Bronchial epithelial cell (primary cell): Measurements from ENCODE around the gene SPATA13. TPM values are rescaled to one million over a fixed set of nuclear protein-coding genes. Genes with fewer than 3 reads are reported as not detected.

Experiments
- DNase-seq: peaks from one replicate; pipeline ENCODE4 v3.0.0-alpha.2; 2010; ENCODE audit warnings: low read depth
- FAIRE-seq: peaks from 2 replicates; lab custom pipeline; 2011; peaks lifted over from hg19 to GRCh38; lab: Jason Lieb, UNC
- H3K27me3 ChIP-seq: 2 replicates; pipeline ENCODE4 v1.5.1; 2011; ENCODE audit warnings: low read length; ENCODE audit not compliant: control insufficient read depth, insufficient read depth
- H3K36me3 ChIP-seq: 2 replicates; pipeline ENCODE4 v1.5.1; 2011; ENCODE audit warnings: low read length; ENCODE audit not compliant: control insufficient read depth, insufficient read depth
- H3K4me3 ChIP-seq: 2 replicates; pipeline ENCODE4 v1.5.1; 2011; ENCODE audit warnings: mild to moderate bottlenecking, low read depth, low read length, control low read depth
- CTCF ChIP-seq: IDR thresholded peaks from 2 replicates; pipeline ENCODE4 v1.5.1; 2011; ENCODE audit warnings: mild to moderate bottlenecking, moderate library complexity, low read length, control low read depth, inconsistent platforms; ENCODE audit not compliant: insufficient read depth, severe bottlenecking
- total RNA-seq: library from RNA; depleted of rRNA; stranded (reverse); fragments of >200 nt; gene quantifications from 2 replicates; pipeline ENCODE4 v1.2.1, GENCODE V29; 2014

The SPATA13 gene
- total RNA-seq, 1 donor from 2014 or later, result 2.1 TPM

GRCh38 chr13:24299488-24300114 is 139.1 kb downstream of the SPATA13 start:
- Histone ChIP-seq H3K27me3 (no peaks in the 10 kb centered on the region), H3K4me3 (no peak overlapping the region), H3K36me3 (peaks cover 1% of the 10 kb centered on the region)
- no peak for TF ChIP-seq CTCF
- FAIRE-seq, result peak; percentile 13
- DNase-seq, result no peak

- DNase-seq (no peak), FAIRE-seq (no peak)
- no peaks in the 10 kb centered on the region for H3K27me3 ChIP-seq
- no peak for TF ChIP-seq CTCF
- H3K4me3 ChIP-seq, result no peak overlapping the region
- H3K36me3 ChIP-seq, result peaks cover 1% of the 10 kb centered on the region
These were observed 140.9 kb downstream of the SPATA13 start for GRCh38 chr13:24301434-24301833.

DNA sequence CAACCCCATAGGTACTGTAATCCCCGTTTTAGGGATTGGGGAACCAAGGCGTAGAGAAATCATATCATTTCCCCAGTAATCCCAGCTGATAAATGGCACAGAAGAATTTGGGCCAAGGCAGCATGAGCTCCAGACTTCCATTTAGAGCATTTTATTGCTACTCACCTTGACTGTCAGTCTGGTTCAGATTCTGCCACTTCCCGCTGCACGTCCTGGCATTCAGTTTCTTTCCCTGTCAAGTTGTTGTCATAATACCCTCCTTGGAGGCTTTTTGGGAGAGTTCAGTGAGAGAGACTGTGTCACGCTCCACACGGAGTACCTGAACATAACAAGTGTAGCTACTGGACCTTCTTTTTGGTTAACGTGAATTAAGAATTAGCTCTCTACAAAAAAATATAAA is 141.4 kb downstream of the SPATA13 start:
- Histone ChIP-seq H3K27me3 (no peaks in the 10 kb centered on the region), H3K4me3 (no peak overlapping the region), H3K36me3 (peaks cover 1% of the 10 kb centered on the region)
- TF ChIP-seq CTCF, result no peak
- DNase-seq, result no peak
- no peak for FAIRE-seq

- DNase-seq, result no peak
- no peak for TF ChIP-seq CTCF
- FAIRE-seq, result peak; percentile 68
- Histone ChIP-seq H3K4me3 (no peak overlapping the region), H3K27me3 (no peaks in the 10 kb centered on the region), H3K36me3 (no peaks in the 10 kb centered on the region)
These were observed 144.1 kb downstream of the SPATA13 start for GRCh38 chr13:24304620-24305019.

- DNase-seq, result peak; percentile 17
- no peak overlapping the region for H3K4me3 ChIP-seq
- no peaks in the 10 kb centered on the region for H3K36me3 ChIP-seq
- no peaks in the 10 kb centered on the region for H3K27me3 ChIP-seq
- FAIRE-seq, result no peak
- TF ChIP-seq CTCF, result no peak
These were observed 146.1 kb downstream of the SPATA13 start for GRCh38 chr13:24306632-24307031.
